ENCODE measurements around the gene KRABD2.

DNA sequence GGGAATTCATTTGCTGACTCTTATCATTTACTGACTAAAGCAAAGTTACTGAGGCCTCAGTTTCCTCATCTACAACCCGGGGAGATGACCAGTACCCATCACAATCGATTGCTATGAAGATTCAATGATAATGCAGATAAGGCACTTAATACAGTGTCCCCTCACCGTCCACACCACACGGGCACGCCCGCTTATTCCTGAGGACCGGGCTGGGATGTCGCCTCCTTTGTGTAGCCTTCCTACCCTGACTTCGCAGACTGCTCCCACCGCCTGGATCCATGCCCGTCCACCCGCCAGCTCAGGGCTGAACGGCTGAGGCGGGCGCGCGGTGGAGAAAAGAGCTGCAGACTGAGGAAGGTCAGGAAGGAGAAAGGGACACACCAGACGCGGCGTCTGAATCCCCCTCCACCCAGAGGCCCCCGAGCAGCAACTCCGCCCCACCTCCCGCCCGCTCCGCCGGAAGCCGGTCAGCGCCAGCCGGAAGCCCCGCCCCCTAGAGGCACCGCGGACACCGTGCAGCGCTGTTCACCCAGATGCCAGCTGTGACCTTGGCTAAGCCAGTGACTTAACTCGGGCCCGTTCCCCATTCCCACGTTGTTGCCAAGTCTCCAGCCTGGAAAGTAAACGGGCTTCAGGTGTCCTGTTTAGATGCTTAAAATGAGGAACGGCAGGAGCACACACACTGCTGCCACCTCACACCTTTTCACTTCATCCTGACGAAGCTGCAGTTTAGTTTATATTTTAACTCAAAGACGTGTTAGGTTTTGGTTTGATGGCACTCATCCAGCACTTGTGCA, at the start of gene KRABD2:
- TF ChIP-seq, protein P1, sequence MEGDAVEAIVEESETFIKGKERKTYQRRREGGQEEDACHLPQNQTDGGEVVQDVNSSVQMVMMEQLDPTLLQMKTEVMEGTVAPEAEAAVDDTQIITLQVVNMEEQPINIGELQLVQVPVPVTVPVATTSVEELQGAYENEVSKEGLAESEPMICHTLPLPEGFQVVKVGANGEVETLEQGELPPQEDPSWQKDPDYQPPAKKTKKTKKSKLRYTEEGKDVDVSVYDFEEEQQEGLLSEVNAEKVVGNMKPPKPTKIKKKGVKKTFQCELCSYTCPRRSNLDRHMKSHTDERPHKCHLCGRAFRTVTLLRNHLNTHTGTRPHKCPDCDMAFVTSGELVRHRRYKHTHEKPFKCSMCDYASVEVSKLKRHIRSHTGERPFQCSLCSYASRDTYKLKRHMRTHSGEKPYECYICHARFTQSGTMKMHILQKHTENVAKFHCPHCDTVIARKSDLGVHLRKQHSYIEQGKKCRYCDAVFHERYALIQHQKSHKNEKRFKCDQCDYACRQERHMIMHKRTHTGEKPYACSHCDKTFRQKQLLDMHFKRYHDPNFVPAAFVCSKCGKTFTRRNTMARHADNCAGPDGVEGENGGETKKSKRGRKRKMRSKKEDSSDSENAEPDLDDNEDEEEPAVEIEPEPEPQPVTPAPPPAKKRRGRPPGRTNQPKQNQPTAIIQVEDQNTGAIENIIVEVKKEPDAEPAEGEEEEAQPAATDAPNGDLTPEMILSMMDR (IDR thresholded peaks at IDR 0.05; ENCODE audit: poor library complexity), result peak; percentile 66
- TF ChIP-seq EZH2phosphoT487 (IDR thresholded peaks at IDR 0.05; ENCODE audit: low read depth, severe bottlenecking, unreplicated experiment) (no peak), EZH2 (IDR thresholded peaks at IDR 0.05; ENCODE audit: borderline replicate concordance) (no peak)
